ENCODE data around the gene IDH3B. TPM values are rescaled to one million over a fixed set of nuclear protein-coding genes. Genes with fewer than 3 reads are reported as not detected.

IDH3B gene
- total and polyA plus RNA-seq, 2 donors (not counting 3 experiments of a cell fraction or from before 2014, with no cell fraction given), result 86.9 to 177 TPM

DNA sequence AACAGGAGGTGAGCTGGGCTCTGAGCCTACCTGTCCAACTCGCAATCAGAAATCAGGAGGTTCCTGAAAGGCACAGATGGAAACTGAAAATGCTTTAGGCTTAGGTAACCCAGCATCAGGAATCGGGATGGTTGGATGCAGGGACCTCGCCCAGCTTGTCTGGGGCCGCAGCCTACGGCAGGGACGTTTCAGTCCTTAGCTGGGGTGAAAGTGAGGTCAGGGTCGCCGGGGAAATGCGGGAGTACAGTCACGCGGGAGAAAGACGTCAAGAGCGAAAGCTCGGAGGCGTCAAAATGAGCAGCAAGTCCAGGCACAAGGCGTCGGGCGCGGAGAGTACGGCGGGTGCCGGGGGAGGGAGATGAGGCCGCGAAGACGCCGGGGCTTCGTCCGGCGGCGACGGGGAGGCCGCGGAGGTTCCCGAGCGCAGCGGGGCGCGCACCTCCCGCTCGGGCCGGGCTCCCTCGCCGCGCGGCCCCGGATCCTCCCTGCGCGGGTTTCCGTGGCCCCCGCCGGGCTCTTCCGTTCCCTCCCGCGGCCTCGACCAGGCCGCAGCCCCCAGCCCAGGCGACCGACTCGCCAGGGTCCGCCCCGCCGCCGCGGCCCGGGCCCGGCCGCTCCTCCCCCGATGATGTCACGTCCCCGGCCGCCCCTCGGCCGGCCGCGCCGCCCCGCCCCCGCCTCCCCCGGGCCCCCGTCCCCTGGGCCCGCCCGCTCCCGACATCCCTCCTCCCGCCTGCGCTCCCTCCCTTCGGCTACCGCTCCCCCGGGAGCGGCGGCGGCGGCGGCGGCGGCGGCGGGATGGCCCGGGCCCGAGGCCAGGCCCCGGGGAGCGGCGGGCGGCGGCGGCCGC lies 28.2 kb upstream of the IDH3B start, which contains the start of gene EBF4:
TSS of gene EBF4 (plus strand) at position 745 of the 850 bp plus-strand sequence. CDS start 866 bp downstream, outside the sequence.
- H3K27me3 ChIP-seq (ENCODE audit: control insufficient read depth in 2 of 2, insufficient read depth in 2 of 2, low read length in 2 of 2), result peaks cover 40 to 62% of the 10 kb centered on the region in 2 experiments
- no TSS peak for BruUV-seq (replicated peaks)
- dilution Hi-C loops (cut with MboI; ENCODE audit: extremely low pct_ligation_motif_present, low sequenced_read_pairs), result no loop called here
- H3K9me3 ChIP-seq (replicated peaks; ENCODE audit: control insufficient read depth, insufficient read depth, low read length), result no peaks in the 10 kb centered on the region
- ChIA-PET POLR2A (interaction anchor here (1.0 kb wide), 1 partner anchor 16 kb away, joined by 3 read pairs; no protein-coding TSS in a partner anchor), CTCF (interaction anchor here (0.7 to 2.4 kb wide), 5 partner anchors 18 to 160 kb away, joined by 3 to 9 read pairs (median 4); no protein-coding TSS in a partner anchor)
- DNase-seq (ENCODE audit: low read depth, low spot score) (peak; percentile 31), FAIRE-seq (no peak)
- TF ChIP-seq EZH2 (IDR thresholded peaks at IDR 0.05; ENCODE audit: borderline replicate concordance, low read depth, low read length, severe bottlenecking) (peak; percentile 77), GATA2 (IDR thresholded peaks at IDR 0.05; ENCODE audit: insufficient read depth, insufficient read length, low read depth, low read length) (no peak)
- peaks cover 2% of the 10 kb centered on the region for H4K20me1 ChIP-seq (replicated peaks; ENCODE audit: control insufficient read depth, extremely low read depth, insufficient read depth, low read length)
- no peak within 1 kb of the TSS for H3K27ac ChIP-seq (ENCODE audit: insufficient read depth, low read depth, low read length)
- no peaks in the 10 kb centered on the region for H3K36me3 ChIP-seq (ENCODE audit: control insufficient read depth in 2 of 2, extremely low read depth in 1 of 2, insufficient read depth in 2 of 2, low read length in 2 of 2)
- H2AFZ ChIP-seq (ENCODE audit: low read depth, low read length), result peak within 1 kb of the TSS; percentile 54
- H3K9ac ChIP-seq (replicated peaks; ENCODE audit: extremely low read depth, insufficient read depth, low read length), result no peak within 1 kb of the TSS
- intact Hi-C loops (cut with micrococcal nuclease), result no loop called here
- peak within 1 kb of the TSS; percentile 20 for H3K4me2 ChIP-seq (ENCODE audit: insufficient read depth, low read length)
- H3K4me3 ChIP-seq (replicated peaks in 1 of 3; ENCODE audit: insufficient read depth in 1 of 3, low read depth in 1 of 3, low read length in 3 of 3), result peak within 1 kb of the TSS in 2 of 3 experiments; percentile 25 to 39
- peaks cover 4% of the 10 kb centered on the region for H3K4me1 ChIP-seq (ENCODE audit: control insufficient read depth, extremely low read depth, insufficient read depth, low read length)
- H3K79me2 ChIP-seq (ENCODE audit: control insufficient read depth, insufficient read depth, low read length), result no peaks in the 10 kb centered on the region
- H3K9me1 ChIP-seq (replicated peaks; ENCODE audit: control insufficient read depth, extremely low read depth, insufficient read depth, low read length), result no peaks in the 10 kb centered on the region

GRCh38 chr20:2691663-2692035 lies 27.6 kb upstream of the IDH3B start:
- Histone ChIP-seq H3K9ac (replicated peaks; ENCODE audit: extremely low read depth, insufficient read depth, low read length) (no peak overlapping the region), H4K20me1 (replicated peaks; ENCODE audit: control insufficient read depth, extremely low read depth, insufficient read depth, low read length) (peaks cover 2% of the 10 kb centered on the region), H3K4me3 (replicated peaks in 1 of 3; ENCODE audit: insufficient read depth in 1 of 3, low read depth in 1 of 3, low read length in 3 of 3) (no peak overlapping the region), H3K9me1 (replicated peaks; ENCODE audit: control insufficient read depth, extremely low read depth, insufficient read depth, low read length) (no peaks in the 10 kb centered on the region), H3K4me2 (ENCODE audit: insufficient read depth, low read length) (no peak overlapping the region), H3K4me1 (ENCODE audit: control insufficient read depth, extremely low read depth, insufficient read depth, low read length) (peaks cover 4% of the 10 kb centered on the region), H3K9me3 (replicated peaks; ENCODE audit: control insufficient read depth, insufficient read depth, low read length) (no peaks in the 10 kb centered on the region), H2AFZ (ENCODE audit: low read depth, low read length) (no peak overlapping the region), H3K79me2 (ENCODE audit: control insufficient read depth, insufficient read depth, low read length) (no peaks in the 10 kb centered on the region), H3K36me3 (ENCODE audit: control insufficient read depth in 2 of 2, extremely low read depth in 1 of 2, insufficient read depth in 2 of 2, low read length in 2 of 2) (no peaks in the 10 kb centered on the region), H3K27me3 (ENCODE audit: control insufficient read depth in 2 of 2, insufficient read depth in 2 of 2, low read length in 2 of 2) (peaks cover 36 to 62% of the 10 kb centered on the region in 2 experiments), H3K27ac (ENCODE audit: insufficient read depth, low read depth, low read length) (no peak overlapping the region)
- no peak for FAIRE-seq
- TF ChIP-seq FOS (IDR thresholded peaks at IDR 0.05; ENCODE audit: borderline replicate concordance, insufficient read depth, low read length) (no peak), MYC (IDR thresholded peaks at IDR 0.05; ENCODE audit: low read depth, low read length) (no peak)
- no peak for DNase-seq (ENCODE audit: low read depth, low spot score)
- dilution Hi-C loops (cut with MboI; ENCODE audit: extremely low pct_ligation_motif_present, low sequenced_read_pairs) (no loop called here), intact Hi-C loops (cut with micrococcal nuclease) (no loop called here)
- TSS peak; percentile 19 for BruUV-seq (replicated peaks)
- CTCF ChIA-PET, result no interaction called here
- POLR2A ChIA-PET, result no interaction called here
